GM19240 (cell line): ENCODE data around the gene AP2B1.
A peak's percentile ranks its signal among the peaks of the same experiment; 100 is the strongest.
"Not testable (repeated sequence)": the region's sequence is repeated elsewhere in the genome, so short reads cannot be mapped to it uniquely, and the experiment has no call there.

Source experiments
- DNase-seq: peaks from one replicate; pipeline ENCODE4 v3.0.0; 2011; ENCODE audit warnings: low spot score; ENCODE audit not compliant: insufficient read length

AP2B1 gene

DNA sequence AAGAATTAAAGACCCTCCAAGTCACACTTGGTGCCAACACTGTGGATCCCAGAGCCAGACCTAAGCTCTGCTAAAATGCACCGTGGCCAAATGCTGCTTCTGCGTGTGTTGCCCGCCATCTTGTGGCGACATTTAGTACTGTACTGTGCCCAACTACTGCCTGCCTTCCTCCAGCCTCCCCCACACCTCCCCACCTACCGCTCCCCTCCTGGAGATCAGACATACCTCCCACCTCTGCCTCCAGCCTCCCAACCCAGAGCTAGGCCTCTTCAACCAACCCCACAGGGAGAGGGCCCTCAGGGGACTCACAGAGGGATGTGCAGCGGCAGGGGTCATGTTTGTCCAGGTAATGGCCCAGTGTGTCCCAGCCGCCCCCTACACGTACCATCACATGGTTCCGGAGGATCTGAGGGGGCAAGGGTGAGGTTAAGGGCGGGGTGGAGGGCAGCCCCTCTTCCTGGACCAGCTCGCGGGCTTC is 160.5 kb downstream of the AP2B1 start:
- peak; percentile 94 for DNase-seq

DNA sequence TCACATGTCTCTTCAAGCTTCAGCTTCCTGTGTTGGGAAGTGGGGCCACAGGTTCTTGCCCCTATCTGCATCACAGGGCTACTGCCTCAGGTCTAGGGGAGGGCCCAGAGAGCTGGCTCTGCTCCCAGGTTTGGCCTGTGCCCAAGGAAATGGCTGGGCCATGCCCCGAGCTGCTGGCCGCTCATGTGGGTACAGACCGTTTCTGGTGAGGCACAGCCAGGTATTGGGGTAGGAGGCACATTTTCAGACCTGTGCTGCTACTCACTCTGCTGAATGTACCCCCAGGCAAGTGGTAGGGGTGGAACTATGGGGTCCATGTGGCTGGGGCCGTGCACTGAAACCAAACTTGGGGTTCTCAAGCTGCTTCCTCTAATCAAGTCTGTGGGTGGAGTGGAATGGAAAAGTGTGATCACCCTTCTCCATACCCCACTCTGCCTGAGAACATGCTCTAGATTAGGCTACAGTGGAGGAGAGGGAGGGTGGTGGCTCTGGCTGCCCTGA is 161.3 kb downstream of the AP2B1 start:
- DNase-seq: no peak

DNA sequence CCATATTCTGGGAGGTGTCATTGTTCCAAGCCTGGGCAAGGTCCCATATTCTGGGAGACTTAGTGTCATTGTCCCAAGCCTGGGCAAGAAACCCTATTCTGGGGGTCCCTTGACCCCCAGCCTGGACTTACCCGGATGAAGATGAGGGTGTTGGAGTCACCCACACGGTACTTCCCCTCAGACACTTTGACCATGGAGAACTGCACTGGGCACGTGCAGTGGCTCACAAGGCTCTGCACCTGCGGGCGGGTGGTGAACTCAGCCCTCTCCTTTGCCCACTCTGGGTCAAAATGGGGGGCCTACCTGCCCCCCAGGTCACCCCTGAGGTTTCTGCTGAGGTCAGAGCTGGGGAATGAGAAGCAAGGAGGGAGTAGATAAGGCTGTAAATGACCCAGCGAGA is 161.9 kb downstream of the AP2B1 start:
- DNase-seq: no peak

DNA sequence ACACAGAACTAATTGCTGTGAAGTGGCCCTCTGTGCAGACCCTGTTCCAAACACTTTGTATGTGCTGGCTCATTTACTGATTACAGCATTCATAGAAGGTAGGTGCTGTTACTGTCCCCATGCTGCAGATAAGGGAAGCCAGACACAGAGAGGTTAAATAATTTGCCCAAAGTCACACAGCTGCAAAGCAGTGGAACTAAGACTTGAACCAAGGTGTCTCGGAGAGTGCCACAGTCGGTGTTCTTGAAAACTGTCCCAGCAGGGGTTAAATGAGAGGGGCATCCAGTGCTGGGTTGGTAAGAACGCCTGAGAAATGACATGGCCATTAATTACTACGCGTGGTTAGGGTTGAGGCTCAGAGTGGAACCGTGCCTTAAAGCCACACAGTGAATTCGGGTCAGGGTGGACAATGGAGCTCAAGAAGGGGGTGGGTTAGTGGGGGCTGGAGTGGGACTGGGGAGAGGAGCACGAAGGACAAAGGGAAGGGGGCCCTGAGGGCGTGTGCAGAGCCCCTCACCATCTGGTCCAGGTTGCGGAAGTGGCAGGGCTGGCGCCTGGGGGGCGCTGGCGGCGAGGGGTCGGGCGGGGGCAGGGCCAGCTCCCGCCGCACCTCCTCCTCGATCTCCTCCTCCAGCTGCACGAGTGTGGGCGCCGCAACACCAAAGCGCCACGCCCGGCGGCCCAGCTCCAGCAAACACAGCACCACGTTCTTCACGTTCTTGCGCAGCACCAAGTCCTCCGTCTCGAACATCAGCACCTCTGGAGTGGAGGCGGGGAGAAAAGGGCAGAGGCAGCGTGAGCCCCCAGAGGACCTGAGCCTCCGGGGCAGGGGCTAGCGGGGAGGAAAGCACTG is 162.7 kb downstream of the AP2B1 start:
- no peak for DNase-seq

DNA sequence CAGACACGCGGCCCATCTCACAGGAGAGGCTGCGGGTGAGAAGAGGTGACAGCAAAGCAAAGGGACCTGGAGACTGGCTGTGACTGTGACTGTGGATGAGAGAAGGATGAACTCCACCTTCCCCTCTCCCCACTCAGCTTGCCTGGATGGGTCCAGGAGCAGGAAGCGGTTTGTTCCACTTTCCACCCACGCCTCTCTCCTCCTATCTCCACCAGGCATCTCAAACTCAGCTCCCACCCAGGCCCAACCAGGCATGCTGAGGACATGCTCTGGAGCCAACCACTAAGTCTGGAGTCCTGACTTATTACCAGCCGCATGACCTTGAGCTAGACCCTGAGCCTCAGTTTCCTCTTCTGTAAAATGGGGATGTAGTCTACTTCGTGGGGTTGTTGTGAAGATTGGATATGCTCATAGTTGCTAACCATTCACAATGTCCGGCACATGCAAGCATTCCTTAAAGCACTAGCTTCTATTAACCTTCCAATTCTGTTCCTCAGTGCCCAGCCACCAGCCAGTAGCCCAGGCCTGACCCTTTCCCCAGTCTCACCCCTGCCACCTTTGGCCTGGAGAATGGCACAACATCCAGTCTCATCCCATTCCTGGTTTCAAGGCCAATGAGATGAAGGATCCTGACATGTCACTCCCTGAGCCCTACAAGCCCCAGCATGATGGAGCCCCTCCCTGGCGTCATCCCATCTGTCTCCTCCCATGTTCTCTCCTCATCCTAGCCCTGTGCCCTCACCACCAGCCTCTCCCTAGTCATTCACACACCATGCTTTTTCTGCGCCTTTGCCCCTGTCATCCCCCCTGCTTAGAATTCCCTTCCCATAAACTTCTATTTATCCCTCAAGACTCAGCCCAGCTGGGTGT is 163.6 kb downstream of the AP2B1 start:
- DNase-seq: no peak

DNA sequence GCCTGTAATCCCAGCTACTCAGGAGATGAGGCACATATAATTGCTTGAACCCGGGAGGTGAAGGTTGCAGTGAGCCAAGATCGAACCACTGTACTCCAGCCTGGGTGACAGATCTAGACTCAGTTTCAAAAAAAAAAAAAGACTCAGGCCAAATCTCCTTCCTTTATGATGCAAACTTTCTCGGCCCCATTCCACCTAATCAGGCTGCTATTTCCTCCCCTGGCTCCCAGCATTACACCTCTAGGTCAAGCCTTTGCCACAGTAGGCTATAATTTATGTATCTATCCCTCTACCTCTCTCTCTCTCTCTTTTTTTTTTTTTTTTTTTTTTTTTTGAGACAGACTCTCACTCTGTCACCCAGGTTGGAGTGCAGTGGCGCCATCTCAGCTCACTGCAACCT is 164.4 kb downstream of the AP2B1 start:
- not testable (repeated sequence) for DNase-seq

DNA sequence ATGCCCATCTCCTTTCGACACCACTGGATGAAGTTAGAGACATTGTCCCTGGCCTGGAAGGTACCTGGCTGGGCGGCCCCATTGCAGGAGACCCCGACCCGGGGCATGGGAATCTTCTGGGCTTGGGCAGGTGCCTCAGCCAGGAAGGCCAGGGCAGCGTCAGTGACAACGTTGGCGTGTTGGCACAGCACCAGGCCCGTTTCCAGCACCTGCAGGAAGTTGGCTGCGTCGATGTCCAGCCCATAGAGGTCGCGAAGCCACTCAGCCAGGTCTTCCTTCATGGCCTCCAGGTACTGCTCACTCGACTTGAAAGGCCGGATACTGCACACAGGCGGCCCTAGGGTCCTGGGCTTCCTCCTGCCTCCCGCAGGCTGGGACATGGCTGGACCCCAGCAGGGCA is 165.3 kb downstream of the AP2B1 start:
- no peak for DNase-seq

DNA sequence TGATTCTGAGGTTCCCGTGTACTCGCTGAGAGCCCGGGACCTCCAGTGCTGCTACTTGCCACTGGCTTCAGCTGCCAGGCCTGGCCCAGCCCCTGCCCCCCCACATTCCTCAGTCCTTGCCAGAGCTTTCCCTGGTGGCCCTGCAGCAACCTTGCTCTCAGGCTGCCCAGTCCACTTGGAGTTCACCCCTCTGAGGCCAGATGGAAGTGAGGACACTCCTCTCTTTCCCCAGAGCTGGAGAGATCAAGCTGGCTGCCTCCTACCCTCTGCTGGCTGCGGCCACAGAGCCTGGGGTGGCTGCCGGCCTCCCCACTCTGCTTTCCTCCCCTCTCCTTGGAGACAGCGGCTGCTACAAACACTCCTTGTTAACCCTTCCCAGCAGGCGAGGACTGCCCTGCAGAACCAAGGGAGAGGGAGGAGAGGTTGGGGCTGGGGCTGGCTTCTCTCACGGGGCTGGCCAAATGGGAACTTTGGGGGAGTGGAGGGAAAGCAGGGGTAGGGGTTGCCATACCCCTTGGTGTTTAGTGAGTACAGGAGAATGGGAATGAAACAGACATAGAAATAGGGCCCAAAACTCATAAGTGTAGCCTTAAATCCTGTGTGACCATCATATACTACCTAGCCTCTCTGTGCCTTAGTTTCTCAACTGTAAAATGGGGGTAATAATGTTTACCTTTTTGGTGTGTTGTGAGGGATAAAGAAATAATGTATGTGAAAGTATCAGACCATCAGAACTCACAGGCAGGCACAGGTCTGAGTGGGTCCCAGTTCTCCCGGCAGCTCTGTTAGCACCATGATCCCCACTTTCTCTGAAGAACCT is 166.0 kb downstream of the AP2B1 start, which contains the start of gene GAS2L2:
GAS2L2 (minus strand) TSS at position 295 of the 820 bp plus-strand sequence. CDS start 389 bp downstream, outside the sequence.
- DNase-seq: no peak

DNA sequence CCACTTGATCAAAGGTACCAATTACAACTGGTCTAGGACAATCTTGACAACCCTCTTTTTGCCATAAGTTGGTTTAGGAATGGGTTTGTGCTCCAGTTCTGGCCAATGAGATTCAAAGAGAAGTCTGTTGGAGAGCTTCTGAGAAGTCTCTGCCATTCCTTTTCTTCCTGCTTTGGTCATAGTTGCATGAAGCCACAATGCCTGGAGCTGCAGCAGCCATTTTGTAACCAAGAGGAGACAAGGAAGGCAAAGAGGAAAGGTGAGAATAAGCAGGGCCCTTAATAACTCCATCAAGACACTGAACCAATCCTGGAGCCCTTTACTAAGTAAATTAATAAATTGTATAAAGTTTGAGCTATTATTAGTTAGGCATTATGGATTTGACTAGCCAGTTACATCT is 170.1 kb downstream of the AP2B1 start:
- no peak for DNase-seq

DNA sequence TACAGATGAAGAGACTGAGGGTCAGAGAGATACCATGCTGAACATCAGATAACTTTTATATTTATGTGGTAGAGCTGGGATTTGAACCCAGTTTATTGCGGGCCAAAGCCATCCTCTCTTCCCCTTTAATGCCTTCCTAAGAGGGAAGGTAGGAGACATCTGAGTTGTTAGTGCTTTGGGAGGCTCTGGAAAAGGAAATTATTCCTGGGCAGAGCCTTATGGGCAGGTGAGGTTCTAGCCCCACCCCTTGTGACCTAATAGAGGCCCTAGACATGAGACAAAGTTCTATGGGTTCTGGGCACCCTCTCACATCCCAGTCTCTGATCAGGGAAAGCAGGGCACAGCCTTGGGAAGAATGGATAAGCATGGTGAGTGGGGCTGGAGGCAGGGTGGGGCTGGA is 173.5 kb downstream of the AP2B1 start, which contains the start of gene C17orf50:
C17orf50 (plus strand) TSS at position 301 of the 400 bp plus-strand sequence; CDS start at position 356, 55 bp downstream.
- DNase-seq: no peak

DNA sequence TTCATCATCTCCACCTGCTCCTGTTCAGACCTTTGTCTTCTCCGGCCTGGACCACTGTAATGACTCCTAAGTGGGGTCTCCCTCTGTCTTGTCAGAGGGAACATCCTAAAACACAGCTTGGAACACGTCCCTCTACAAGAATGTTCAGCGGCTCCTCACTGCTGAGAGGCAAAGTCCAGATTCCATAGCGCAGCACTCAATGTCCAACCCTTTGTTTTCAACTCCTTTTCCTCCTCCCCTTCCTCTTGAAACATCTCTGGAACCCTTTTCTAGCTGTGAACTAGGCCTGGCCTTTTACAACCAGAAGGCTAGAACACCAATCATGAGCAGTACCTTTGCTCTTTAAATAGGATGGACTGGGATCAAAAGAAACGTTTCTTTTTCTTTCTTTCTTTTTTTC is 174.5 kb downstream of the AP2B1 start:
- no peak for DNase-seq

DNA sequence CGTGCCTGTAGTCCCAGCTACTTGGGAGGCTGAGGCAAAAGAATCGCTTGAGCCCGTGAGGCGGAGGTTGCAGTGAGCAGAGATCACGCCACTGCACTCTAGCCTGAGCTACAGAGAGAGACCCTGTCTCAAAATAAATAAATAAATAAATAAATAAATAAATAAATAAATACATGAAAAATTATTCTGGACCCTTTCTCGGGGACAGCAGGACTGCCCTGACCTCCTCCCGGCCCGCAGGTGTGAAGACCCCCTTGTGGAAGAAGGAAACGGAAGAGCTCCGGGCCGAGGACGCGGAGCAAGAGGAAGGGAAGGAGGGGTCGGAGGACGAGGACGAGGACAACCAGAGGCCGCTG is 176.6 kb downstream of the AP2B1 start:
- no peak for DNase-seq

DNA sequence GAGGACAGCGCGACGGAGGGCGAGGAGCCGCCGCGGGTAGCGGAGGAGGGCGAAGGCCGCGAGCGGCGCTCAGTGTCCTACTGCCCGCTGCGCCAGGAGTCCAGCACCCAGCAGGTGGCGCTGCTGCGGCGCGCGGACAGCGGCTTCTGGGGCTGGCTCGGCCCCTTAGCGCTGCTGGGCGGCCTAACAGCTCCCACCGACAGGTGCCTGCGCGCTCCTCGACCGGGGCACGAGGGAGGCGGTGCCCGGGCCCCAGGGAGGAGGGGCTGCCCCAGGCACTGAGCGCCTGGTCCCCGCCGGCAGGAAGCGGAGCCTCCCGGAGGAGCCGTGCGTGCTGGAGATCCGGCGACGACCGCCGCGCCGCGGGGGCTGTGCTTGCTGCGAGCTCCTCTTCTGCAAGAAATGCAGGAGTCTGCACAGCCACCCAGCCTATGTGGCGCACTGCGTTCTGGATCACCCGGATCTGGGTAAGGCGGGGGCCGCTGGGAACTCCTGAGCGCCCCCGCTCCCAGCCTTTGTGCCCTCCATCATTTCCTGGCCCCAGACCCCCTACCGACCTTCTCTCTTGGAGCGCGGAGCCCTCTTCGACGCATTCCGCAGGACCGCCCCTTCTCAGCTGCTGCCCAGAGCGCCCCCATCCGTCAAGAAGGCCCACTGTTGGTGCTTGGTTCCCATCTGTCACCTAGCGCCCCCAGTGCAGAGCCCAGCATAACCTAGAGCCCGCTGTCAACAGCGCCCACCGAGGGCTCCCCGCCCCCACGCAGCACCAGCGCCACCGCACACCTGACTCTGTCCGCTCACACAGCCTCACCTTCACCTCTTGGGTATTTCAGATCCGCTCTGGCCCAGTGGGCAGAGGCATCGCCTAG is 177.2 kb downstream of the AP2B1 start:
- DNase-seq: peak; percentile 97

DNA sequence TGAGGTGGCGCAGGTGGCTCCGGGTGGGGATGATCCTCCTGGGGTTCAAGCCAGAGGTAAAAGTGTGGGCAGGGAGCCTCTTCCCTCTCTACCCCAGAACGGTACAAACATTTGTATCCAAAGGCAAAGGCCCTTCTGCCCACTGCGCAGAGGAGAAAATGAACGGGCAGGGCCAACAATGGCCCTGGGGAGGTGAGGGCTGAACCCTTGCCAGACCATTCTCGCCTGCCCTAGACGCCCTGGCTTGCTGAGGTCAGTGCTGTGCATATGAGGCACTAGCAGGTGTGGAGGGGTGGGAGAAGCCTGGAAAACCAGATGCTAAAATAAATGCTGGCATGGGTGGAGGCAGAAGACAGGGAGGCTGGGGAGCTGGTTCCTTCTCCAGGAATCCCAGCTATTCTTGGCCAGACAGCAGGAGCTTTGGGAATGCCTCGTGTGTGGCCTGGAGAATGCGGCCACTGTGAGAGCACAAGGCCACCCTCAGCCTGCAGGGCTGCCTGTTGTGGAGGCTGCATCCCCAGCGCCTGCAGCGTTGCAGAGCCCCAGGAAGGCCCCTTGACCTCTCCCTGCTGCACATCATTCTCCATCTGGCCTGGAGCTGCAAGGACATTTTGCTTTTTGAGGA is 178.1 kb downstream of the AP2B1 start:
- DNase-seq: no peak

DNA sequence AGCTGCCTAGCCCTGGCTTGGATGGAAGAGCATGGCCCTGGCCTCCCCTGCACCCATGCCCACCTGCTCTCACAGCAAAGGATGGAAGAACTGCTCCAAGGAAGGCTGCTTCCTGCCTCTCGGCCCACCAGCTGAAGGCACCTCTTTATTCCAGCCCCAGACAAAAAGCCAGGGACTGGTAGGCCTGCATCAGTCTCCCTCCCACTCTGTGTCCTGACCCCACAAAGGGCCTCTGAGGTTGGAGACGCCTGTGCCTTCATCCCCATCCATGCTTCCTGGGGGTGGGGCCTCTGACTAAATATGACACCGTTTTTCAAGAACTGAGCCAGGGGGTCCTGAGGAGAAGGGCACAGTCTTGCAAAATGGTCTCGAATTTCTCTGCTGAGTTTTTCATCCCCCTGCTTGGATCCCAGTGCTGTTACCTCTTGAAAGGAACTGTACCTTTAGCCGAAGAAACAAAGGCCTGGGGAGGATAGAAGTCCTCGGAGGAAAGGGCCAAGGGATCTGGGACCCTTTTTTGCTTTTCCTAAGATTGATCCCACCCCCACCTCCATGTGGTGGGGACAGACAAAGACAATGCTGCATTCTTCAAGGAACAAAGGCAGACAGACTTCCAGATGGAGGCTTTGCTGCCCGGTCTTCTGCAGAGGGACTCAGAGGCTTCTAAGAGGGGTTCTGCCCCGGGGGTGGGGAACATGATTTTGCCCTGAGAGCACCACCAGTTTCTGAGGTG is 178.8 kb downstream of the AP2B1 start:
- DNase-seq: no peak

DNA sequence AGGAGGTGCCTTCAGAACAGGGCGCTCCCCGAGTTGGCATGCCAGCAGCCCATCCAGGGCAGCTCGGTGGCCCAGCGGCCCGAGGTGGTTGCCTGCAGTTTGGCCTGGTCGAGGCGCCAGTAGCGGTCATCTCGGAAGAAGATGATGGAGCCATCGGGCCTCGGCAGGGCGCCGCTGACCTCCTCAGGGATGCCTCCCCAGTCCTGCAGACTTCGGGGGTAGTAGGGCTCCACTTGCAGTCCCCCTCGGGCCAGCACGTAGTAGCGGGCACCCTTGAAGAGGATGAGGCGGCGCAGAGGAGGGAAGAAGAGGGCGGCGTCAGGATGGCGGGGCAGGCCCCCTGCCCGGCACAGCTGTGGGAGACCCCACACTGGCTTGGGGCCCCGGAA is 179.4 kb downstream of the AP2B1 start:
- no peak for DNase-seq

DNA sequence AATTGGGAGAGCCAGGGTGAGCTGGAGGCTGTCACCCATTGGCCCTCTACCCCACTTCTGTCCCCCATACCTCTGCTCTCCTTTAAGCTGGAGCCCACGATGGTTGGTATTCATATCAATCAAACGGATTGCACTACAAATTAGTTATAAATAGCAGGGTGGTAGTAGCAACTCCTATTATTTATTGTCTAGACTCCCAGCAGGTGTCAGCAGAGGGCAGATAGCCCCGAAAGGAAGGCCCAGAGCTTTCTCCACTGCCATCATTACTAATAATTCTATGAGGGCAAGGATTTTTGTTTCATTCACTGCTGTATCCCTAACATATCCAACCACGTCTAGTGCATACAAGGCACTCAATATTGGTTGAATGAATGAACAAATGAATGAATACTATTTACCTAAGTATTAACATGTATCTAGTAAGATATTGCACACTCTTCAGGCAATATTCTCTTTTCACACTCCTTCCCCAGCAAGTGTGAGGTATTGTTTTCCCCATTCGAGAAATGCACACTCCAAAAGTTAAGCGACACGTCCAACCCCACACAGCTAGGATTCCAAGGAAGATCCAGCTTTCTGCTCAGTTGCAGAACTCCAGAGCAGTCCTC is 179.9 kb downstream of the AP2B1 start:
- DNase-seq: no peak

DNA sequence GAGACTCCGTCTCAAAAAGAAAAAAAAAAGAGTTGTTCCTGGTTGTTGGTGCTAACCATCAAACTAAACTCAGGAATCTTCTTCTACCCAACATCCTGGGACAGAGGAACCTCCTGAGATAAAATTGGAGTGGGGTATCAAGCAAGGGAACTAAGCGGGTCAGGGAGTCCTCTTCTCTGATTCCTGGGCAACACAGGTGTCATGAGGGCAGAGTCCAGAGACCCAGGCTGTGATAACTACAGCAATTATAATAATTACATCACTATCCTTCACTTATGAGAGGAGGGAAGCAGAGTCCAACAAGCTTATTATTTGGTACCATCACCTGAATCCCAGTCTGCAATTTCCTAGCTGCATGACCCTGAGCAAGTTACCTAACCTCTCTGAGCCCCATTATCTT is 181.7 kb downstream of the AP2B1 start:
- no peak for DNase-seq
